Activated naive CD4-positive, alpha-beta T cell treated with anti-CD3 and anti-CD28 coated beads for 36 hours (primary cell): ENCODE measurements around the gene ZNF132. TPM values are rescaled to one million over a fixed set of nuclear protein-coding genes. Genes with fewer than 3 reads are reported as not detected.
"Not testable (repeated sequence)": the region's sequence is repeated elsewhere in the genome, so short reads cannot be mapped to it uniquely, and the experiment has no call there.

Experiments used
- CTCF ChIA-PET: fragments of 350-600 bp; sonication (Branson Sonifier 250); formaldehyde crosslinking; loops from one replicate; lab custom pipeline; 2021; ENCODE audit warnings: antibody characterized with exemption; lab: Charles Lee
- DNase-seq: peaks from one replicate; pipeline ENCODE4 v3.0.0-alpha.2; 2020
- H3K27ac Mint-ChIP-seq: one replicate; pipeline ENCODE4 v1.8.0; 2021; ENCODE audit warnings: mild to moderate bottlenecking, mixed read lengths
- H3K27me3 Mint-ChIP-seq: one replicate; pipeline ENCODE4 v1.8.0; 2021; ENCODE audit warnings: low read depth, mixed read lengths
- H3K36me3 Mint-ChIP-seq: one replicate; pipeline ENCODE4 v1.8.0; 2021; ENCODE audit warnings: low read depth, mixed read lengths
- H3K4me1 Mint-ChIP-seq: one replicate; pipeline ENCODE4 v1.8.0; 2021; ENCODE audit warnings: low read depth, mixed read lengths
- H3K4me3 Mint-ChIP-seq: one replicate; pipeline ENCODE4 v1.8.0; 2021; ENCODE audit warnings: mild to moderate bottlenecking, moderate library complexity, mixed read lengths
- H3K9me3 Mint-ChIP-seq: one replicate; pipeline ENCODE4 v1.8.0; 2021; ENCODE audit warnings: mixed read lengths
- intact Hi-C: fragments of 100-400 bp; cut with micrococcal nuclease; formaldehyde crosslinking; loops from one replicate; pipeline ENCODE4 v1.15.1; 2023
- total RNA-seq, 2 experiments: library from RNA; stranded (reverse); gene quantifications; one replicate each; pipeline ENCODE4 v1.2.3, GENCODE V29; 2021

The ZNF132 gene
- 1 to 10 TPM; 2.8 to 2.9 TPM for total RNA-seq

- H3K9me3 Mint-ChIP-seq = peaks cover 42% of the 10 kb centered on the region
These were observed at the start of gene ZNF132 for GRCh38 chr19:58439576-58440554. TSS of gene ZNF132 (minus strand) at chr19:58440153. CDS start at chr19:58439821, 332 bp downstream.

GRCh38 chr19:58484349-58484748 is 44.4 kb upstream of the ZNF132 start:
- H3K27ac Mint-ChIP-seq, DNase-seq, H3K4me3 Mint-ChIP-seq, H3K9me3 Mint-ChIP-seq, H3K27me3 Mint-ChIP-seq, H3K36me3 Mint-ChIP-seq, intact Hi-C loops: not testable (repeated sequence)
- CTCF ChIA-PET = interaction anchor here (0.7 to 1.6 kb wide), 2 partner anchors 30 to 1070 kb away, joined by 4 to 6 read pairs; no protein-coding TSS in a partner anchor
- H3K4me1 Mint-ChIP-seq = peaks cover 11% of the 10 kb centered on the region

More at GRCh38 chr19:58439576-58440554, at the start of gene ZNF132:
- Mint-ChIP-seq H3K36me3 (peaks cover 51% of the 10 kb centered on the region), H3K27ac (peak within 1 kb of the TSS; percentile 88), H3K27me3 (no peaks in the 10 kb centered on the region), H3K4me3 (peak within 1 kb of the TSS; percentile 95), H3K4me1 (peaks cover 18% of the 10 kb centered on the region)
- intact Hi-C loops = loop anchor here (1.0 to 5.0 kb wide), 12 partner anchors 11 to 257 kb away; partner anchors contain the start of genes MZF1, ZNF274, ZNF324B and ZNF446
- CTCF ChIA-PET = no interaction called here
- DNase-seq = peak; percentile 98

GRCh38 chr19:58483776-58484175 is 43.8 kb upstream of the ZNF132 start:
- H3K4me1 Mint-ChIP-seq = peaks cover 6% of the 10 kb centered on the region
- no peak overlapping the region for H3K27ac Mint-ChIP-seq
- no peaks in the 10 kb centered on the region for H3K9me3 Mint-ChIP-seq
- H3K4me3 Mint-ChIP-seq = no peak overlapping the region
- no peaks in the 10 kb centered on the region for H3K27me3 Mint-ChIP-seq
- H3K36me3 Mint-ChIP-seq = peaks cover 4% of the 10 kb centered on the region
- DNase-seq = no peak
- intact Hi-C loops = no loop called here
- CTCF ChIA-PET = interaction anchor here (1.6 kb wide), 1 partner anchor 30 kb away, joined by 4 read pairs; no protein-coding TSS in a partner anchor

- H3K4me3 Mint-ChIP-seq = no peak overlapping the region
- CTCF ChIA-PET = no interaction called here
These were observed 42.4 kb upstream of the ZNF132 start for GRCh38 chr19:58482372-58482771.

GRCh38 chr19:58480831-58481230 is 40.9 kb upstream of the ZNF132 start:
- CTCF ChIA-PET = interaction anchor here (0.6 kb wide), 1 partner anchor 35 kb away, joined by 3 read pairs; no protein-coding TSS in a partner anchor
- DNase-seq = no peak
- H3K27me3 Mint-ChIP-seq = no peaks in the 10 kb centered on the region
- H3K27ac Mint-ChIP-seq = no peak overlapping the region
- H3K4me1 Mint-ChIP-seq = peaks cover 7% of the 10 kb centered on the region
- intact Hi-C loops = no loop called here
- peaks cover 4% of the 10 kb centered on the region for H3K36me3 Mint-ChIP-seq
- no peaks in the 10 kb centered on the region for H3K9me3 Mint-ChIP-seq
- H3K4me3 Mint-ChIP-seq = no peak overlapping the region

More at GRCh38 chr19:58482372-58482771, 42.4 kb upstream of the ZNF132 start:
- Mint-ChIP-seq H3K27ac (no peak overlapping the region), H3K27me3 (no peaks in the 10 kb centered on the region), H3K4me1 (no peaks in the 10 kb centered on the region), H3K9me3 (no peaks in the 10 kb centered on the region), H3K36me3 (peaks cover 4% of the 10 kb centered on the region)
- intact Hi-C loops = no loop called here
- no peak for DNase-seq

- no peak overlapping the region for H3K27ac Mint-ChIP-seq
- no peaks in the 10 kb centered on the region for H3K27me3 Mint-ChIP-seq
- intact Hi-C loops = no loop called here
- CTCF ChIA-PET = no interaction called here
- H3K4me1 Mint-ChIP-seq = peaks cover 8% of the 10 kb centered on the region
- H3K4me3 Mint-ChIP-seq = no peak overlapping the region
- H3K36me3 Mint-ChIP-seq = peaks cover 4% of the 10 kb centered on the region
- DNase-seq = no peak
- no peaks in the 10 kb centered on the region for H3K9me3 Mint-ChIP-seq
These were observed 40.5 kb upstream of the ZNF132 start for GRCh38 chr19:58480481-58480830.

GRCh38 chr19:58479736-58480480 is 40.0 kb upstream of the ZNF132 start:
- intact Hi-C loops = no loop called here
- Mint-ChIP-seq H3K4me1 (peaks cover 13% of the 10 kb centered on the region), H3K27ac (no peak overlapping the region), H3K4me3 (no peak overlapping the region), H3K27me3 (no peaks in the 10 kb centered on the region), H3K9me3 (no peaks in the 10 kb centered on the region), H3K36me3 (peaks cover 4% of the 10 kb centered on the region)
- CTCF ChIA-PET = no interaction called here
- no peak for DNase-seq

- intact Hi-C loops = no loop called here
- no peaks in the 10 kb centered on the region for H3K27me3 Mint-ChIP-seq
- peaks cover 13% of the 10 kb centered on the region for H3K4me1 Mint-ChIP-seq
- H3K9me3 Mint-ChIP-seq = no peaks in the 10 kb centered on the region
- CTCF ChIA-PET = no interaction called here
- H3K4me3 Mint-ChIP-seq = no peak overlapping the region
- DNase-seq = no peak
- no peak overlapping the region for H3K27ac Mint-ChIP-seq
- H3K36me3 Mint-ChIP-seq = peaks cover 4% of the 10 kb centered on the region
These were observed 39.4 kb upstream of the ZNF132 start for GRCh38 chr19:58479303-58479702.

- H3K27me3 Mint-ChIP-seq = no peaks in the 10 kb centered on the region
- DNase-seq = no peak
- H3K36me3 Mint-ChIP-seq = peaks cover 4% of the 10 kb centered on the region
- CTCF ChIA-PET = no interaction called here
- no peak overlapping the region for H3K27ac Mint-ChIP-seq
- no peak overlapping the region for H3K4me3 Mint-ChIP-seq
- intact Hi-C loops = no loop called here
- H3K9me3 Mint-ChIP-seq = no peaks in the 10 kb centered on the region
- peaks cover 13% of the 10 kb centered on the region for H3K4me1 Mint-ChIP-seq
These were observed 37.9 kb upstream of the ZNF132 start for GRCh38 chr19:58477871-58478270.

GRCh38 chr19:58477130-58477529 is 37.2 kb upstream of the ZNF132 start:
- no peaks in the 10 kb centered on the region for H3K27me3 Mint-ChIP-seq
- no peak for DNase-seq
- H3K4me3 Mint-ChIP-seq = peak overlapping the region; percentile 94
- peak overlapping the region; percentile 87 for H3K27ac Mint-ChIP-seq
- CTCF ChIA-PET = no interaction called here
- H3K36me3 Mint-ChIP-seq = peaks cover 3% of the 10 kb centered on the region
- intact Hi-C loops = no loop called here
- H3K9me3 Mint-ChIP-seq = no peaks in the 10 kb centered on the region
- H3K4me1 Mint-ChIP-seq = peaks cover 13% of the 10 kb centered on the region

- Mint-ChIP-seq H3K36me3 (no peaks in the 10 kb centered on the region), H3K9me3 (no peaks in the 10 kb centered on the region), H3K4me3 (peak overlapping the region; percentile 94), H3K4me1 (peaks cover 13% of the 10 kb centered on the region), H3K27me3 (no peaks in the 10 kb centered on the region), H3K27ac (peak overlapping the region; percentile 87)
- intact Hi-C loops = loop anchor here (1.0 kb wide), 5 partner anchors 23 to 198 kb away; partner anchors contain the start of genes ZBTB45, ZNF132 and ZNF8
- CTCF ChIA-PET = no interaction called here
- DNase-seq = no peak
These were observed 36.6 kb upstream of the ZNF132 start for GRCh38 chr19:58476498-58477015.
